ENCODE measurements around the gene FAXDC2. TPM values are rescaled to one million over a fixed set of nuclear protein-coding genes. Genes with fewer than 3 reads are reported as not detected.

FAXDC2 gene
- total RNA-seq (2011; cell fraction: chromatin; rRNA removed; ENCODE audit: low replicate concordance), result 48.9 and 53.4 TPM in 2 replicates
- total RNA-seq (2011; cell fraction: nucleolus; rRNA removed), result 32.5 and 34.2 TPM in 2 replicates
- 47.6 and 48.8 TPM in 2 replicates for total RNA-seq (2011; cell fraction: nucleoplasm; rRNA removed)
- total RNA-seq (2014; rRNA removed) (9.8 and 12.1 TPM in 2 replicates), total RNA-seq (2014; rRNA removed; fragmentation: Illumina TruSeq; extraction: Trizol) (14.3 and 16.2 TPM in 2 replicates), total RNA-seq (2015; rRNA removed; fragmentation: Illumina TruSeq; extraction: Trizol) (6.2 and 7.4 TPM in 2 replicates), total RNA-seq (2021) (12.0 and 13.1 TPM in 2 replicates), polyA plus RNA-seq (2011; rRNA removed) (21.4 and 24.0 TPM in 2 replicates), polyA plus RNA-seq (2014; fragmentation: Illumina TruSeq; extraction: Trizol) (23.7 and 30.0 TPM in 2 replicates), polyA plus RNA-seq (2014; fragmentation: Nextera tagmentation; extraction: Ambion mirVana) (1 to 10 TPM; 2.4 to 3.5 TPM), polyA plus RNA-seq (2014; rRNA removed) (9.9 and 13.8 TPM in 2 replicates), polyA minus RNA-seq (2011; rRNA and poly(A)+ RNA removed) (25.9 and 26.6 TPM in 2 replicates), Bru-seq, nascent RNA (percentile 44 among the genes with signal in this experiment), BruChase-seq, experiment 1, labeled RNA remaining after a 2-hour chase (percentile 45 among the genes with signal in this experiment), BruChase-seq, experiment 2, labeled RNA remaining after a 6-hour chase (percentile 49 among the genes with signal in this experiment)
- polyA plus RNA-seq (2011; cell fraction: cytosol; rRNA removed), result 28.0 and 29.5 TPM in 2 replicates
- polyA plus RNA-seq (2011; cell fraction: nucleus; rRNA removed), result 39.8 and 42.0 TPM in 2 replicates
- 14.7 and 16.6 TPM in 2 replicates for polyA plus RNA-seq (2012)
- 15.1 and 17.7 TPM in 2 replicates for polyA minus RNA-seq (2011; cell fraction: cytosol; rRNA and poly(A)+ RNA removed)
- polyA minus RNA-seq (2011; cell fraction: nucleus; rRNA and poly(A)+ RNA removed), result 12.1 and 15.7 TPM in 2 replicates
- long read RNA-seq, experiment 1, partial matches to known transcripts, result 5 of 32 reads
- long read RNA-seq, experiment 1, other reads (novel, unspliced or antisense), result 27 of 32 reads
- long read RNA-seq, experiment 2, partial matches to known transcripts, result 11 of 43 reads
- long read RNA-seq, experiment 2, other reads (novel, unspliced or antisense), result 31 of 43 reads
- long read RNA-seq, experiment 3, partial matches to known transcripts, result 2 of 11 reads
- long read RNA-seq, experiment 3, other reads (novel, unspliced or antisense), result 9 of 11 reads

- H3K4me3 ChIP-seq, result 0 out of 2 replicates have a peak within 1 kb of the TSS, but pooled peaks have one; percentile 1
- ATAC-seq, result peak; percentile 92
- FAIRE-seq, result peak; percentile 60
- in situ Hi-C loops (cut with MboI), result no loop called here
- peaks cover 5 to 22% of the 10 kb centered on the region in 2 experiments; a peak in 4 of 5 replicates for H3K4me1 ChIP-seq (replicated peaks in 1 of 2; ENCODE audit: control insufficient read depth in 2 of 2, insufficient read depth in 2 of 2, low read length in 2 of 2)
- CTCF ChIA-PET (ENCODE audit: low intra/inter-chr PET ratio), result interaction anchor here (0.6 kb wide), 1 partner anchor 33 kb away, joined by 5 read pairs; no protein-coding TSS in a partner anchor
- H3K4me2 ChIP-seq (ENCODE audit: insufficient read depth, low read length), result peak within 1 kb of the TSS; percentile 81
- no peaks in the 10 kb centered on the region for H4K20me1 ChIP-seq (replicated peaks; ENCODE audit: control insufficient read depth, insufficient read depth, low read length)
- H3K9me3 ChIP-seq (replicated peaks; ENCODE audit: control insufficient read depth, insufficient read depth, low read depth, low read length), result no peaks in the 10 kb centered on the region
- intact Hi-C loops (cut with micrococcal nuclease), result no loop called here
- peak within 1 kb of the TSS; percentile 44; the same call in 1 of the 3 replicates for H3K27ac ChIP-seq (ENCODE audit: extremely low read depth, low read depth, low read length)
- H2AFZ ChIP-seq (ENCODE audit: low read depth, low read length), result peak within 1 kb of the TSS; percentile 95
- POLR2A ChIA-PET, result interaction anchor here (0.7 to 2.4 kb wide), 4 partner anchors 13 to 1022 kb away, joined by 3 to 9 read pairs (median 3); no protein-coding TSS in a partner anchor
- H3K9me1 ChIP-seq (ENCODE audit: control insufficient read depth, insufficient read depth, low read length), result no peaks in the 10 kb centered on the region
- no peaks in the 10 kb centered on the region for H3K79me2 ChIP-seq (ENCODE audit: control insufficient read depth, insufficient read depth, low read length)
- H3K27me3 ChIP-seq (ENCODE audit: control insufficient read depth in 2 of 2, insufficient read depth in 2 of 2, low read length in 2 of 2), result no peaks in the 10 kb centered on the region
- 0 out of 3 replicates have a peak, but pooled peaks cover 2% of the 10 kb centered on the region for H3K36me3 ChIP-seq (ENCODE audit: control insufficient read depth, insufficient read depth, low read length)
- TSS peak; percentile 70 for BruUV-seq (replicated peaks)
- peak within 1 kb of the TSS; percentile 23 to 85 for H3K9ac ChIP-seq (ENCODE audit: insufficient read depth in 1 of 2, low read depth in 2 of 2, low read length in 2 of 2)
- 11% methylated on average over 10 of the region's 11 CpGs for WGBS (ENCODE audit: insufficient coverage, low coverage, missing lambda C conversion rate)
- peak; percentile 63 to 74 (median 72) for DNase-seq (ENCODE audit: extremely low read depth in 1 of 4, low spot score in 3 of 4)
- TF ChIP-seq SIRT6 (IDR thresholded peaks at IDR 0.05; ENCODE audit: low read depth, low read length), result no peak
- TF ChIP-seq ZC3H8 (IDR thresholded peaks at IDR 0.05), result no peak
- peak; percentile 21 for TF ChIP-seq CBFA2T2 (conservative IDR thresholded peaks at IDR 0.05)
- TF ChIP-seq TCF7L2 (IDR thresholded peaks at IDR 0.05; ENCODE audit: low read depth, low read length), result no peak
- no peak for TF ChIP-seq ZFX (CRISPR knock-in tag; IDR thresholded peaks at IDR 0.05)
- no peak for TF ChIP-seq RBM34 (IDR thresholded peaks at IDR 0.05; ENCODE audit: borderline replicate concordance, insufficient read depth, low read length)
- TF ChIP-seq TFE3 (CRISPR knock-in tag; IDR thresholded peaks at IDR 0.05), result peak; percentile 39
- TF ChIP-seq HOXB6 (CRISPR knock-in tag; IDR thresholded peaks at IDR 0.05; ENCODE audit: borderline replicate concordance), result no peak
- TF ChIP-seq ZBTB2 (IDR thresholded peaks at IDR 0.05), result no peak
Measured at GRCh38 chr5:154850255-154851062, at the start of gene FAXDC2. Gene FAXDC2, minus strand, starts transcription at chr5:154850603. Its CDS starts 12,425 bp downstream, at chr5:154838178.

Measured in K562 (cell line).